ENCODE data around the gene TMEM179. TPM values are rescaled to one million over a fixed set of nuclear protein-coding genes. Genes with fewer than 3 reads are reported as not detected.

Gene TMEM179
- total RNA-seq, 2 donors from 2014 or later, result 2.6 to 9.6 TPM

GRCh38 chr14:104639885-104640548 lies 35.4 kb upstream of the TMEM179 start:
- Histone ChIP-seq H3K27ac (no peak overlapping the region), H3K27me3 (no peaks in the 10 kb centered on the region), H3K4me1 (peaks cover 12% of the 10 kb centered on the region), H3K9me3 (no peaks in the 10 kb centered on the region), H3K4me3 (no peak overlapping the region), H3K36me3 (replicated peaks in 1 of 2; ENCODE audit: insufficient read depth in 1 of 2, low read depth in 2 of 2) (no peaks in the 10 kb centered on the region)
- 5 to 20% methylated on average over 2 to 24 of the region's 24 CpGs for WGBS, 2 donors
- TF ChIP-seq POLR2A (IDR thresholded peaks at IDR 0.05), result no peak
- TF ChIP-seq, protein P1, sequence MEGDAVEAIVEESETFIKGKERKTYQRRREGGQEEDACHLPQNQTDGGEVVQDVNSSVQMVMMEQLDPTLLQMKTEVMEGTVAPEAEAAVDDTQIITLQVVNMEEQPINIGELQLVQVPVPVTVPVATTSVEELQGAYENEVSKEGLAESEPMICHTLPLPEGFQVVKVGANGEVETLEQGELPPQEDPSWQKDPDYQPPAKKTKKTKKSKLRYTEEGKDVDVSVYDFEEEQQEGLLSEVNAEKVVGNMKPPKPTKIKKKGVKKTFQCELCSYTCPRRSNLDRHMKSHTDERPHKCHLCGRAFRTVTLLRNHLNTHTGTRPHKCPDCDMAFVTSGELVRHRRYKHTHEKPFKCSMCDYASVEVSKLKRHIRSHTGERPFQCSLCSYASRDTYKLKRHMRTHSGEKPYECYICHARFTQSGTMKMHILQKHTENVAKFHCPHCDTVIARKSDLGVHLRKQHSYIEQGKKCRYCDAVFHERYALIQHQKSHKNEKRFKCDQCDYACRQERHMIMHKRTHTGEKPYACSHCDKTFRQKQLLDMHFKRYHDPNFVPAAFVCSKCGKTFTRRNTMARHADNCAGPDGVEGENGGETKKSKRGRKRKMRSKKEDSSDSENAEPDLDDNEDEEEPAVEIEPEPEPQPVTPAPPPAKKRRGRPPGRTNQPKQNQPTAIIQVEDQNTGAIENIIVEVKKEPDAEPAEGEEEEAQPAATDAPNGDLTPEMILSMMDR (IDR thresholded peaks at IDR 0.05), result peak; percentile 77 to 89 (median 81)
- DNase-seq (peak; percentile 56 to 74 (median 69)), ATAC-seq (peak; percentile 86)
- intact Hi-C loops (cut with DNase I), result loop anchor here (5.0 kb wide), 1 partner anchor 503 kb away; the partner anchor contains the start of gene KIF26A

GRCh38 chr14:104639471-104639870 lies 34.9 kb upstream of the TMEM179 start:
- Histone ChIP-seq H3K4me1 (peaks cover 12% of the 10 kb centered on the region), H3K4me3 (no peak overlapping the region), H3K27me3 (no peaks in the 10 kb centered on the region), H3K36me3 (replicated peaks in 1 of 2; ENCODE audit: insufficient read depth in 1 of 2, low read depth in 2 of 2) (no peaks in the 10 kb centered on the region), H3K27ac (no peak overlapping the region), H3K9me3 (no peaks in the 10 kb centered on the region)
- intact Hi-C loops (cut with DNase I), result loop anchor here (5.0 kb wide), 1 partner anchor 502 kb away; the partner anchor contains the start of gene KIF26A
- 9 to 33% methylated on average over 4 to 5 of the region's 5 CpGs for WGBS, 2 donors
- TF ChIP-seq, protein P1 (IDR thresholded peaks at IDR 0.05), result no peak
- TF ChIP-seq POLR2A (IDR thresholded peaks at IDR 0.05), result no peak
- ATAC-seq, result no peak
- DNase-seq, result no peak

- no peak for ATAC-seq
- intact Hi-C loops (cut with DNase I), result loop anchor here (5.0 kb wide), 1 partner anchor 502 kb away; the partner anchor contains the start of gene KIF26A
- 54% methylated on average over 7 to 10 of the region's 13 CpGs for WGBS, 2 donors
- H3K36me3 ChIP-seq (replicated peaks in 1 of 2; ENCODE audit: insufficient read depth in 1 of 2, low read depth in 2 of 2), result no peaks in the 10 kb centered on the region
- no peaks in the 10 kb centered on the region for H3K9me3 ChIP-seq
- TF ChIP-seq POLR2A (IDR thresholded peaks at IDR 0.05), result no peak
- TF ChIP-seq, protein P1 (IDR thresholded peaks at IDR 0.05), result no peak
- no peak overlapping the region for H3K4me3 ChIP-seq
- no peak for DNase-seq
- no peak overlapping the region for H3K27ac ChIP-seq
- peaks cover 12% of the 10 kb centered on the region for H3K4me1 ChIP-seq
- no peaks in the 10 kb centered on the region for H3K27me3 ChIP-seq
Observed at GRCh38 chr14:104638927-104639450, 34.4 kb upstream of the TMEM179 start.

DNA sequence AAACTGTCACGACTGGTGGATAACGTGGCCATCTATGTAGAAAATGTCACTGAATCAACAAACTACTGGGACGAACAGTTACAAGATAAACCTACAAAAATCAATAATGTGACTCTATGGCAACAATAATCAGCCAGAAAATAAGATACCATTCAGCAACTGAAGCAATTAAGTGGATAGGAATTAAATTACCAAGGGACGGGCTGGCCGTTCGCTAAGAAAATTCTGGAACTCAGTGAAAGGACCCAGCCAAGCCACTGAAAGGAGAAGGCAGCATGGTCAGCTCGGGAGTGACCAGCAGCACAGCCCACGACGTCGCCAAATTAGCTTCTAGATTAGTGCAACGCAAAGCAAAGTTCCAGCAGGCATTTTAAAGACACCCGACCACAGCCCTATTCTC lies 33.6 kb upstream of the TMEM179 start:
- 7 to 9% methylated on average over 12 of the region's 12 CpGs for WGBS, 2 donors
- no peak for DNase-seq
- Histone ChIP-seq H3K27me3 (no peaks in the 10 kb centered on the region), H3K9me3 (no peaks in the 10 kb centered on the region), H3K4me1 (peaks cover 12% of the 10 kb centered on the region), H3K27ac (no peak overlapping the region), H3K36me3 (replicated peaks in 1 of 2; ENCODE audit: insufficient read depth in 1 of 2, low read depth in 2 of 2) (no peaks in the 10 kb centered on the region), H3K4me3 (no peak overlapping the region)
- TF ChIP-seq, protein P1 (IDR thresholded peaks at IDR 0.05), result no peak
- no peak for TF ChIP-seq POLR2A (IDR thresholded peaks at IDR 0.05)
- ATAC-seq, result no peak
- intact Hi-C loops (cut with DNase I), result loop anchor here (5.0 kb wide), 1 partner anchor 501 kb away; the partner anchor contains the start of gene KIF26A
